Measurements from ENCODE around the gene C5AR2. TPM values are rescaled to one million over a fixed set of nuclear protein-coding genes. Genes with fewer than 3 reads are reported as not detected.

Gene C5AR2
- total RNA-seq (2021) (0.09 to 0.22 TPM (median 0.14 TPM) in 3 replicates), Bru-seq, nascent RNA (percentile 8 among the genes with signal in this experiment)
- long read RNA-seq, experiment 1 = 0 reads
- long read RNA-seq, experiment 2 = 0 reads
- long read RNA-seq, experiment 3 = 0 reads

GRCh38 chr19:47331931-47332547, at the start of gene C5AR2:
Gene C5AR2, plus strand, starts transcription at chr19:47332175. Its CDS starts 8,625 bp downstream, at chr19:47340800.
- H3K27ac Mint-ChIP-seq = no peak within 1 kb of the TSS
- peaks cover 4% of the 10 kb centered on the region; the same call in 1 of the 2 replicates for H3K27me3 Mint-ChIP-seq (ENCODE audit: low read depth)
- no peaks in the 10 kb centered on the region for H3K36me3 Mint-ChIP-seq
- TF ChIP-seq SMAD3 (CRISPR knock-in tag; IDR thresholded peaks at IDR 0.05; ENCODE audit: borderline replicate concordance) (no peak), ATF2 (CRISPR knock-in tag; IDR thresholded peaks at IDR 0.05; ENCODE audit: borderline replicate concordance, low read depth) (no peak), IRF2 (CRISPR knock-in tag; IDR thresholded peaks at IDR 0.05; ENCODE audit: borderline replicate concordance, low read depth) (no peak), PREB (CRISPR knock-in tag; IDR thresholded peaks at IDR 0.05; ENCODE audit: borderline replicate concordance) (no peak), RELA (CRISPR knock-in tag; IDR thresholded peaks at IDR 0.05; ENCODE audit: borderline replicate concordance) (no peak), TEAD4 (CRISPR knock-in tag; IDR thresholded peaks at IDR 0.05) (no peak), CDX4 (CRISPR knock-in tag; IDR thresholded peaks at IDR 0.05; ENCODE audit: borderline replicate concordance) (no peak), ZNF423 (CRISPR knock-in tag; IDR thresholded peaks at IDR 0.05) (no peak), USF1 (CRISPR knock-in tag; IDR thresholded peaks at IDR 0.05) (no peak), E2F5 (CRISPR knock-in tag; IDR thresholded peaks at IDR 0.05) (no peak)
- H3K9me3 Mint-ChIP-seq = no peaks in the 10 kb centered on the region
- ATAC-seq (no peak), DNase-seq (ENCODE audit: low spot score) (no peak)
- no peak within 1 kb of the TSS for H3K4me3 Mint-ChIP-seq
- POLR2A ChIA-PET = no interaction called here
- peaks cover 9% of the 10 kb centered on the region for H3K4me1 Mint-ChIP-seq
- CTCF ChIA-PET = interaction anchor here (9.3 kb wide), 1 partner anchor 17 kb away, joined by 61 read pairs; the partner anchor contains the start of gene DHX34

GRCh38 chr19:47283405-47284059, 48.4 kb upstream of the C5AR2 start:
- POLR2A ChIA-PET = no interaction called here

More at GRCh38 chr19:47283405-47284059, 48.4 kb upstream of the C5AR2 start:
- no peaks in the 10 kb centered on the region for H3K4me1 Mint-ChIP-seq
- DNase-seq (ENCODE audit: low spot score) (no peak), ATAC-seq (no peak)
- no peak for TF ChIP-seq ATF2 (CRISPR knock-in tag; IDR thresholded peaks at IDR 0.05; ENCODE audit: borderline replicate concordance, low read depth)
- TF ChIP-seq HMGXB4 (CRISPR knock-in tag; IDR thresholded peaks at IDR 0.05) = no peak
- no peak for TF ChIP-seq ZSCAN18 (CRISPR knock-in tag; IDR thresholded peaks at IDR 0.05)
- no peak for TF ChIP-seq ATF6 (CRISPR knock-in tag; IDR thresholded peaks at IDR 0.05)
- TF ChIP-seq NFYB (CRISPR knock-in tag; conservative IDR thresholded peaks at IDR 0.05; ENCODE audit: low read depth) = no peak
- no peak for TF ChIP-seq USF2 (CRISPR knock-in tag; IDR thresholded peaks at IDR 0.05)
- no peak for TF ChIP-seq ATF1 (CRISPR knock-in tag; IDR thresholded peaks at IDR 0.05)
- H3K4me3 Mint-ChIP-seq = no peak overlapping the region
- H3K36me3 Mint-ChIP-seq = 0 out of 2 replicates have a peak, but pooled peaks cover 2% of the 10 kb centered on the region
- H3K27ac Mint-ChIP-seq = no peak overlapping the region
- CTCF ChIA-PET = interaction anchor here (0.6 to 2.5 kb wide), 6 partner anchors 9 to 158 kb away, joined by 3 to 18 read pairs (median 4); partner anchors contain the start of genes DHX34 and INAFM1
- peaks cover 5% of the 10 kb centered on the region; the same call in 1 of the 2 replicates for H3K27me3 Mint-ChIP-seq (ENCODE audit: low read depth)
- H3K9me3 Mint-ChIP-seq = peaks cover 3% of the 10 kb centered on the region

Data from WTC11 (cell line).